ENCODE data around the gene THAP7.

THAP7 gene

GRCh38 chr22:20992456-20993303 lies 9.2 kb downstream of the THAP7 start:
- DNase-seq: no peak

- no peak for DNase-seq
These were observed 9.9 kb downstream of the THAP7 start for GRCh38 chr22:20992056-20992442.

- DNase-seq: no peak
These were observed 10.5 kb downstream of the THAP7 start for GRCh38 chr22:20991252-20992055.

- no peak for DNase-seq
These were observed 11.4 kb downstream of the THAP7 start for GRCh38 chr22:20990184-20991180.

- no peak for DNase-seq
These were observed 12.4 kb downstream of the THAP7 start for GRCh38 chr22:20989323-20990138.

- no peak for DNase-seq
These were observed 13.2 kb downstream of the THAP7 start for GRCh38 chr22:20988573-20989322.

- DNase-seq: no peak
These were observed 14.5 kb downstream of the THAP7 start for GRCh38 chr22:20987375-20987774.

GRCh38 chr22:20986365-20986764 lies 15.6 kb downstream of the THAP7 start:
- DNase-seq: no peak

- no peak for DNase-seq
These were observed 16.2 kb downstream of the THAP7 start for GRCh38 chr22:20985720-20986119.

- no peak for DNase-seq
These were observed 18.7 kb downstream of the THAP7 start for GRCh38 chr22:20983081-20983771.

GRCh38 chr22:20982563-20982882 lies 19.4 kb downstream of the THAP7 start:
- DNase-seq: no peak

- peak; percentile 14 for DNase-seq
These were observed 19.9 kb downstream of the THAP7 start, which contains the start of gene LZTR1 for GRCh38 chr22:20981787-20982562. LZTR1 (plus strand) TSS chr22:20982297; CDS start chr22:20982372, 75 bp downstream.

- DNase-seq: no peak
These were observed 20.8 kb downstream of the THAP7 start for GRCh38 chr22:20980938-20981722.

GRCh38 chr22:20980523-20980922 lies 21.4 kb downstream of the THAP7 start:
- DNase-seq: no peak

GRCh38 chr22:20979940-20980453 lies 21.9 kb downstream of the THAP7 start:
- no peak for DNase-seq

- no peak for DNase-seq
These were observed 22.6 kb downstream of the THAP7 start for GRCh38 chr22:20979243-20979809.

GRCh38 chr22:20978419-20978818 lies 23.5 kb downstream of the THAP7 start:
- no peak for DNase-seq

GRCh38 chr22:20977516-20978170 lies 24.3 kb downstream of the THAP7 start:
- no peak for DNase-seq

All from NCI-H2029 treated with DMSO at 0.1 percent for 48 hours (cell line).